ENCODE results near the gene NEDD8.

Gene NEDD8

GRCh38 chr14:24277071-24277470 is 44.9 kb upstream of the NEDD8 start:
- no peak overlapping the region for H3K4me3 ChIP-seq (ENCODE audit: low read depth, low read length)
- DNase-seq (ENCODE audit: low read depth), result no peak
- in situ Hi-C loops (cut with HindIII; ENCODE audit: low sequenced_read_pairs), result no loop called here
- TF ChIP-seq CTCF (IDR thresholded peaks at IDR 0.05; ENCODE audit: low read depth, low read length, missing control alignments), result no peak

- in situ Hi-C loops (cut with HindIII; ENCODE audit: low sequenced_read_pairs), result no loop called here
Observed at GRCh38 chr14:24274101-24274543, 42.0 kb upstream of the NEDD8 start.

GRCh38 chr14:24273422-24273998 is 41.3 kb upstream of the NEDD8 start:
- H3K4me3 ChIP-seq (ENCODE audit: low read depth, low read length), result no peak overlapping the region
- peak; percentile 4 for TF ChIP-seq CTCF (IDR thresholded peaks at IDR 0.05; ENCODE audit: low read depth, low read length, missing control alignments)
- in situ Hi-C loops (cut with HindIII; ENCODE audit: low sequenced_read_pairs), result no loop called here
- no peak for DNase-seq (ENCODE audit: low read depth)

More at GRCh38 chr14:24274101-24274543, 42.0 kb upstream of the NEDD8 start:
- TF ChIP-seq CTCF (IDR thresholded peaks at IDR 0.05; ENCODE audit: low read depth, low read length, missing control alignments), result no peak
- no peak overlapping the region for H3K4me3 ChIP-seq (ENCODE audit: low read depth, low read length)
- DNase-seq (ENCODE audit: low read depth), result no peak

- DNase-seq (ENCODE audit: low read depth), result no peak
- no peak overlapping the region for H3K4me3 ChIP-seq (ENCODE audit: low read depth, low read length)
- TF ChIP-seq CTCF (IDR thresholded peaks at IDR 0.05; ENCODE audit: low read depth, low read length, missing control alignments), result no peak
- in situ Hi-C loops (cut with HindIII; ENCODE audit: low sequenced_read_pairs), result no loop called here
Observed at GRCh38 chr14:24272467-24272866, 40.3 kb upstream of the NEDD8 start.

GRCh38 chr14:24271834-24272263 is 39.7 kb upstream of the NEDD8 start:
- in situ Hi-C loops (cut with HindIII; ENCODE audit: low sequenced_read_pairs), result no loop called here
- no peak for DNase-seq (ENCODE audit: low read depth)
- no peak for TF ChIP-seq CTCF (IDR thresholded peaks at IDR 0.05; ENCODE audit: low read depth, low read length, missing control alignments)
- H3K4me3 ChIP-seq (ENCODE audit: low read depth, low read length), result peak overlapping the region; percentile 91

GRCh38 chr14:24271134-24271833 is 39.1 kb upstream of the NEDD8 start, which contains the start of gene RABGGTA:
TSS of gene RABGGTA (minus strand) at chr14:24271597. CDS start at chr14:24271115, 482 bp downstream.
- H3K4me3 ChIP-seq (ENCODE audit: low read depth, low read length), result peak within 1 kb of the TSS; percentile 91
- peak; percentile 59 for TF ChIP-seq CTCF (IDR thresholded peaks at IDR 0.05; ENCODE audit: low read depth, low read length, missing control alignments)
- in situ Hi-C loops (cut with HindIII; ENCODE audit: low sequenced_read_pairs), result no loop called here
- peak; percentile 64 for DNase-seq (ENCODE audit: low read depth)

All from astrocyte of the cerebellum (primary cell).